ENCODE data around the gene SEC22B. TPM values are rescaled to one million over a fixed set of nuclear protein-coding genes. Genes with fewer than 3 reads are reported as not detected.
"Not testable (repeated sequence)": the region's sequence is repeated elsewhere in the genome, so short reads cannot be mapped to it uniquely, and the experiment has no call there.

The SEC22B gene
- 12.4 TPM for total RNA-seq
- long read RNA-seq, full-length matches to known transcripts = 30 of 35 reads
- long read RNA-seq, partial matches to known transcripts = 1 of 35 reads
- long read RNA-seq, other reads (novel, unspliced or antisense) = 4 of 35 reads

DNA sequence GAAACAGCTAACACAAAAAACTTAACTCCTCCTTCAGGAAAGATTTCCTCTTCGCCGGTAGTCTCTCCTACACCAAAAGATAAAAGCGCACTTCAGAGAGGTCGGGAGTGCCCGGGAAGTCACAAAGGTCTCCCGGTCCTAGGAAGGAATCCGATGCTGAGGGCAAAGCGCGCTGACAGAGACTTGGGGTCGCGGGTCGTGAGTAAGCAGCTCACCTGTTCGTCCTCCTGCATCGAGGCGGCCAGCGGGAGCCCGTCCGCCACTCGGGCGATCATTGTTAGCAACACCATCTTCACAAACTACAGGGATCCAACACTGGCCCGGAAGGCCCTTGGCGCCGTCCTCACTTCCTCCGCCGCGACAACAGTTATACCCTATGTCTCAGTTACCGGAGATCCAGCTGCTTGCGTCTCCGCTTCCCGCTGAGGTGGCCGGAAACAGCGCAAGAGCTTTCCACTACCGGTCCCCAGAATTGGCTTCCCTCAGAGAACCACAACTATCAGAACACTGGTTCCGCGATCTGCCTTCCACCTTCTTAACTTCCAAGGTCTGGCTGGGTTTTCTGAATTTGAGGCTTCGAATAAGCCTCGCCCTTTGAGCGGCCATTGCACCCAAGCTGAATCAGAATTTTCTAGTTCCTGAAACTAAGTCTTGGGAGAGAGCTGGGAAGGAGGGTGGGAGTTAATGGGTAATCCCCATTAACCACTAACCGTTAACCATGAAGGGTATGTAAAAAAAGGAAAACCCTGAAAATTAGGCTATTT is at the start of gene SEC22B:
SEC22B (minus strand) TSS at position 429 of the 764 bp plus-strand sequence; CDS start at position 290, 139 bp downstream.
- intact Hi-C loops (cut with DNase I) = no loop called here
- ATAC-seq (ENCODE audit: poor library complexity) (peak; percentile 93), DNase-seq (peak; percentile 89)

DNA sequence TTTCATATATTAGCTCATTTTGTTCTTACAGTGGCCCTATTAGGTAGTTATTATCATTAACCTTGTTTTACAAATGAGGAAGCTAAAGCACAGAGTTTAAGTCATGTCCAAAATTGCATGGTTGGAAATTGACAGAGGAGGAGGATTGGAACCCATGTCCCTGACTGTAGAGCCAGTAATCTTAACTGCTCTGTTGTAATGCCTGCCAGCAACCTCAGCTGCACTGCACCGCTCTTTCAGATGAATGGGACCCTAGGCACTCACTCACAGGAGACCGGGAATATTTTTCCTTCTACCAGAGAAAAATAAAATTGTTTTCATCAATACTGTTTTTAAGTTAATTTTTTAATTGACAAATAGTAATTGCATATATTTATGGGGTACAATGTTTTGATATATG is 41.6 kb upstream of the SEC22B start:
- ATAC-seq (ENCODE audit: poor library complexity); DNase-seq; intact Hi-C loops (cut with DNase I): not testable (repeated sequence)

DNA sequence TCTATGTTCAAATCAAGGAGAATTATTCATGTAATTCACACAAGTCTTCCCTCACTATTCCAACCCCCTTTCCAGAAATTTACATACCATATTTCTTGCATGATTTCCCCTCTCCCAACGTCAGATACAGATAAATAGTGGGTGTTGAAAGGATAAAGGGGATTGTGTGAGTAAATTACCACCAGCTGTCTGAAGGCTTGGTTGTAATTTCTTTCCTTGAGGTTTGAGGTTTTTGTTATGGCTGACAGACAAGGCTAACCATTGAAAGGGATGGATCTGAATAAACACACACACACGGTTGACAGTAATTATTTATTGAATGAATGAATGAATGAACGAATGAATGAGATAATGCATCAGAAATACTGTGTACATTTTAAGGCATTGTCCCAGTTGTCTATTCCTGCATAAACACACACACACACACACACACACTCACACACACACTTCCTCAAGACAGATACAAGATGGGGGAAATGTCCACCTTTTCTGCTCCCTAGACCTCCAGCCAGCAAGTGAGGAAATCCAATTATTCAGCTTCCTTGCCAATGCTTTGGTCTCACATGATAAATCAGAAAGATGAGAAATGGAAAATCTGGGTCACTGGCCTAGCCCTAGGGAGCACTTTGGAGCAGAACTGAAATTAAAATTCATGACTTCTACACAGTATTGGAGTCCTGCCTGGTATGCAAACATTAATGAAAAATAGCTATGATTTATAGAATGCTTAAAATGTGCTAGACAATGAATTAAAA is 41.0 kb upstream of the SEC22B start:
- peak; percentile 53 for ATAC-seq (ENCODE audit: poor library complexity)
- DNase-seq; intact Hi-C loops (cut with DNase I): not testable (repeated sequence)

DNA sequence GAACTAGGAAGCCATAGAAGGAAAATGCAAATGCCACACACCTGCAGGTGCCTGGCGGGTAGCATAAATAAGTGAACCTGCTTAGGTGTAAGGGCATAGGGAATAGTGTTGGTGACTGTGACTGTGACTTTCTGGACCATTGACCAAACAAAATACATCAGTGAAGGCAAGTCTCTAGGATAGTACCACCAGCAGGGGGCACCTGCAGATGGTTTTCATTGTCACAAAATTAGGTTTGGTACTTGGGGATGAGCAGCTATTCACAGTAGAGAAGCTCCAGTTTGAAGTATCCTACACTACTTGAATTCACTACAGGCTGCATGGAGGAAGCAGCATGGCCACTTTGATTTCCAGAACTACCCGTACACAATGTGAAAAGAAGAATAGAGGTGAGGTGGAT is 37.3 kb upstream of the SEC22B start:
- peak; percentile 83 for ATAC-seq (ENCODE audit: poor library complexity)
- intact Hi-C loops (cut with DNase I); DNase-seq: not testable (repeated sequence)

DNA sequence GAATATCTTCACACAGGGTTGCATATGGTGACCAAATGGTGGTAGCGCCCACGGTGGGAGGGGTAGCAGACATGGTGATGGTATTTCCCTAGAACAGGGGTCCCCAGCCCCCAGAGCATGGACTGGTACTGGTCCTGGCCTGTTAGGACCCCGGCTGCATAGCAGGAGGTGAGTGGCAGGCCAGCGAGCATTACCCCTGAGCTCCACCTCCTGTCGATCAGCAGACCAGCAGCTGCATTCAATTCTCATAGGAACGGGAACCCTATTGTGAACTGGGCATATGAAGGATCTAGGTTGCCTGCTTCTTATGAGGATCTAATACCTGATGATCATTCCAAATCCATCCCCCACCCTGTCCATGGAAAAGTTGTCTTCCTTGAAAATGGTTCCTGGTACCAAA is 34.4 kb upstream of the SEC22B start:
- ATAC-seq (ENCODE audit: poor library complexity); intact Hi-C loops (cut with DNase I); DNase-seq: not testable (repeated sequence)

DNA sequence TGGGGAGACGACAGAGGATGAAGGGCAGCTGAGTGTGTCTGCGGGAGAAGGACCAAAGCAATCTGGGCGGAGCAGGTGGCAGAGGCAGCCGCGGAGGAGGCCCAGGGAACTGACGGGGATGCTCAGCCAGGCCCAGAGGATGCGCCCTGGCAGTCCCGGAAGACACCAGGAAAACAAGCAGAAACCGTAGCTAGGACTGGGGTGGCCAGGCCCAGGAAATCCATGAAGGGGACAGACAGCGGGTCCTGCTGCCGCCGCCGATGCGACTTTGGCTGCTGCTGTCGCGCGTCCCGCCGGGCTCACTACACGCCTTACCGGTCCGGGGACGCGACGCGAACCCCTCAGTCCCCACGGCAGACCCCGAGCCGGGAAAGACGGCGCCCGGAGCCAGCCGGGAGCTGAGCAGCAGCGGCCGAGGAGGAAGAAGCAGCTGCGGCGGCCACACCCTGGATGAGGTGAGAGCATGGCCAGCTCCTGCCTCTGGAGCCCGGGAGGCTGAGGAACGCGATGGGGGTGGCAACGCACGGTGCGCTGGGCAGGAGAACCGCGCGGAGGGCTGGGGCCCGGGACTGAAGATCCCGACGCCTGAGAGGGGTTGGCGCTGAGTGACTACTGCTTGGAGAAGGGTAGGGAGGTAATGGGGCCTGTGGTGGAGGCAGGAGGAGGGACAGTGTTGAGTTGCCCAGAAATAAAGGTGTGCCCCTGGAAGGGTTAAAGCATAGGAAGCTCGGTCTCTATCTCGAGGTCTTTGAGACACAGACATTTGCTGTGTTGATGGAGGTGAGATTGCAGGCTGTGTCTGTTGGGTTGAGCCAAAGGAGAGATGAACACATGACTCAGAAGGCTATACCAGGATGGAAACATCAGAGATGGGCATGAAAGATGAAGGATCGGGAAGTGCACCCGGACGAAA is 20.8 kb upstream of the SEC22B start:
- DNase-seq; intact Hi-C loops (cut with DNase I): not testable (repeated sequence)
- peak; percentile 68 for ATAC-seq (ENCODE audit: poor library complexity)

DNA sequence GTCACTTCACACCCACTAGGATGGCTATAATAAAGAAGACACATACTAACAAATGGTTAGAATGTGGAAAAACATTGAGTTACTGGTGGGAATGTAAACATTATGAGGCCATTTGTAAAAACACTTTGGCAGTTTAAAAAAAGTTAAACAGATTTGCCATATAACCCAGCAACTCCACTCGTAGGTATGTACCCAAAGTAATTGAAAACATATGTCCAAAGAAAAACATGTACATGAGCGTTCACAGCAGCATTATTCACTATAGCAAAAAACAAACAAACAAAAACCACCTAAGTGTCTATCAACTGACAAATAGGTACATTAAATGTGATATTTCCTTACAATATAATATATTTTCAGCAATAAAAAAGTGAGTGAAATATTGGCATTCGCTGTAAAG is 12.3 kb upstream of the SEC22B start:
- DNase-seq; ATAC-seq (ENCODE audit: poor library complexity); intact Hi-C loops (cut with DNase I): not testable (repeated sequence)

DNA sequence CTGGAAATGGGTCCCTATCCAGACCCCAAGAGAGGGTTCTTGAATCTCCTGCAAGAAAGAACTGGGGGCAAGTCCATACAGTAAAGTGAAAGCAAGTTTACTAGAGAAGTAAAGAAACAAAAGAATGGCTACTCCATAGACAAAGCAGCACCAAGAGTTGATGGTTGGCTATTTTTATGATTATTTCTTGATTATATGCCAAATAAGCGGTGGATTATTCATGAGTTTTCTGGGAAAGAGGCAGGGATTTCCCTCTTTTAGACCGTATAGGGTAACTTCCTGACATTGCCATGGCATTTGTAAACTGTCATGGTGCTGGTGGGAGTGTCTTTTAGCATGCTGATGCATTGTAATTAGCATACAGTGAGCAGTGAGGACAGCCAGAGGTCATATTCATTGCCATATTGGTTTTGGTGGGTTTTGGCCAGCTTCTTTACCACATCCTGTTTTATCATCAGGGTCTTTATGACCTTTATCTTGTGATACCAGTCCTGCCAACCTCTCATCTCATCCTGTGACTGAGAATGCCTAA is 5.9 kb upstream of the SEC22B start:
- intact Hi-C loops (cut with DNase I); ATAC-seq (ENCODE audit: poor library complexity); DNase-seq: not testable (repeated sequence)

DNA sequence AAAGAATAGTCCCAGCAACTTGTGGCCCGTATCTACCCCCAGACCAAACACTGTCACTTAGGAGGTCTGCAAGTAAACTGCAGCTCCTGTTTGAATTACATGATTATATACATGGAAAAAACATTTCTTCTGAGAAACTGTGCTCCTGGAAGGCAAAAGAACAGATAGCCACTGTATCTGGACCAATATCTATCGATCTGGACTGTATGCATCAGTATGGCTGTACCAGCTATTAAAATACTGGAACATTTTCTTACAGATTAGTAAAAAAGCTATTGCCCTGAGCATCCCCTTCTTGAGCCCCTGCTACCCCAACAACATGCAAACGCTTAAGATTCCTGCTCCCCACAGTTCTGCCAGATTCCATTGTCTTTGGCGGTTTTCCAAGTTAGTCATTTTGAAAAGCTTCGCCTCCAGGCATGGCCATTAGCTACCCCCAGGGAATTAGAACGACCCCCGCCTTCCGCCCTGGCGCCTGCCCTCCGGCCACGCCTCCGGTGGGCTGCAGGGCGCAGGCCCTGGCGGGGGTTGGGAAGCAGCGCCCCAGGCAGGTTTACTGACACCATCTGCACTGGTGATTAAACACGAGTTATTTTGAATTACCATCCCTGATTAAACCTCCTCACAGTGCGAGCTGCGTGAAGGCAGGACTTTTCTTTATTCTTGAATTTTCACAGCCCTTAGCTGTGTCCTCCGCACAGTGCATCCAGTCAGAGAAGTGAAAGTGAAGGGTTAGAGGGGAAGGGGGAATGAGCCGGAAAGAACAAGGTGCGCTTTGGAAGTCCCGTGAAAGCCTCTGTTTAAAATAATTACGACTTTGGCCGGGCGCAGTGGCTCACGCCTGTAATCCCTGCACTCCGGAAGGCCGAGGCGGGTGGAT is 3.7 kb upstream of the SEC22B start:
- DNase-seq; intact Hi-C loops (cut with DNase I): not testable (repeated sequence)
- peak; percentile 50 for ATAC-seq (ENCODE audit: poor library complexity)

DNA sequence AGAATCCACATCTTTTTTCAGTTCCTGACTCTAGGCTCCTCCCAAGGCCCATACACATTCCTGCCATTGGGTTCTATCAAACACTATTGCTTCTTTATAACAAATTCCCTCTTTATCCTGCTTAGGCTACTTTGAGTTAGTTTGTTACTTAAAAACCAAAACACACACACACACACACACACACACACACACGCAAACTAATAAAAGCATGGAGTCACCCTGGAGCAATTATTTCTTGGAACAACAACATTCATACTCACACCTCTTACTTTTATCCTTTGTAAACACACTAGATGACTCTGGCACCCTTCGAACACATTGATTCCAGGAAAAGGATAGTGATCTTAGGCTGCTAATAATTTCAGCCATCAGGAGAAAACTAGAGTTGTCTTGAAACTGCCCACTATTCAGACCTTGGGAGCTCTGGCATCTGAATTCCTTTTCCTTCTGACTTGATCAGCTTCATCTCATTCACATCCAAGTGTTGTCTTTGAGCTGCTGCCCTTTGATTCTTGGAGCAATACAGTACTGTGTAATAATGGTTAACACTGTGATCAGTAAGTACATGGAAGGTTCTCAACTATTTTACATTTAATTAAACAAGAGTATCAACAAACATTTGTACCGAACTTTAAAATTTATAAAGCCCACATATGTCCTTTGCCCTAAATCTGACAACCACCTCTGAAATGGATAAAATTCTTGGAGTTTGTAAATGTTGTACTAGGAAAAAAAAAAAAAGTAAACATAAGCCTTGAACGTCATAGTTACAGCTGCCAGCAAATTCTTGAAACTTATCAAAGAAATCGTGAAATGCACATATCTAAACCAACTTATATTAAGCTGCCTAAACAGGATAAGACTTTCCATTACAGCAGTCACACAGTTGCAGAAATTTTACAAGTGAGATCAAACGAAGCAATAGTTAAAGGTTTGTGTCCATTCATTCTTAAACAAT is 2.8 kb upstream of the SEC22B start:
- intact Hi-C loops (cut with DNase I) = no loop called here
- no peak for ATAC-seq (ENCODE audit: poor library complexity)

DNA sequence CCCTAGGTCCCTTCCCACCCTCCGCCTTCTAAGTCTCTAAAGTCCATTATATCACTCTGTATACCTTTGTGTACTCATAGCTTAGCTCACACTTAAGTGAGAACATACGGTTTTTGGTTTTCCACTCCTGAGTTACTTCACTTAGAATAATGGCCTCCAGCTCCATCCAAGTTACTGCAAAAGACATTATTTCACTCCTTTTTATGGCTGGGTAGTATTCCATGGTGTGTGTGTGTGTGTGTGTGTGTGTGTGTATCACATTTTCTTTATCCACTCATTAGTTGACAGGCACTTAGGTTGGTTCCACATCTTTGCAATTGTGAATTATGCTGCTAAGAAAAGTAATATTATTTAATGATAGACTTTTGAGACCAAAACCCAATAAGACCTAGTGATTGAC is 1.7 kb upstream of the SEC22B start:
- not testable (repeated sequence) for DNase-seq; ATAC-seq (ENCODE audit: poor library complexity)

More for the DNA sequence above, 2.8 kb upstream of the SEC22B start:
- no peak for DNase-seq

DNA sequence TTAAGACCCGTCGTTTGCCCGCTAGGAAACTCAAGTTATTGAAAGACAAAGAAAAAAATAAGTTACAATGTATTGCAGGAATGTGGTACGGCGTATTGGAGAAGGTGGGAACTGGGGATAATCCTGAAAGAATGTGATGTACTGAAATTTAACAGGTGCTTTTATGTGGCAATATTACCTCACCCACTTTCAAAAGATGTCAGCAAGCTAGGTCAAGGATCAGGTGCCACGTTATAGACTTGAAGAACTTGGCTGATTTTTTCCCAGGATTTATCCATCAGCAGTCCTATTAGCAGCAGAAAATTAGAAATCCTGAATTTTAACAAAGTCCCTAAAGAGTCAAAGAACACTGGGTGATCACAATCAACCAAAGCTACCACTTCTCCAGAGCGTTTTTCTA is 632 bp downstream of the SEC22B start:
- ATAC-seq (ENCODE audit: poor library complexity); DNase-seq; intact Hi-C loops (cut with DNase I): not testable (repeated sequence)

More for the DNA sequence above, 1.7 kb upstream of the SEC22B start:
- intact Hi-C loops (cut with DNase I) = not testable (repeated sequence)

DNA sequence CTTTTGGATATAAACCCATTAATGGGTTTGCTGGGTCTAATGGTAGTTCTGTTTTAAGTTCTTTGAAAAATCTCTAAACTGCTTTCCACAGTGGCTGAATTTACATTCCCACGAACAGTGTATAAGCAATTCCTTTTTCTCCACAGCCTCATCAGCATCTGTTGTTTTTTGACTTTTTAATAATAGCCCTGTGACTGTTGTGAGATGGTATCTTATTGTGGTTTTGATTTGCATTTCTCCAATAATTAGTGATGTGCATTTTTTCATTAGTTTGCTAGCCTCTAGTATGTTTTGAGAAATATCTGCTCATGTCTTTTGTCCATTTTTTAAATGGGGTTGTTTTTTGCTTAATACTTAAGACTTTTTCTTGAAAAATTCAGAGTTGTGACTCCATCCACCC is 11.6 kb downstream of the SEC22B start:
- intact Hi-C loops (cut with DNase I); DNase-seq; ATAC-seq (ENCODE audit: poor library complexity): not testable (repeated sequence)

DNA sequence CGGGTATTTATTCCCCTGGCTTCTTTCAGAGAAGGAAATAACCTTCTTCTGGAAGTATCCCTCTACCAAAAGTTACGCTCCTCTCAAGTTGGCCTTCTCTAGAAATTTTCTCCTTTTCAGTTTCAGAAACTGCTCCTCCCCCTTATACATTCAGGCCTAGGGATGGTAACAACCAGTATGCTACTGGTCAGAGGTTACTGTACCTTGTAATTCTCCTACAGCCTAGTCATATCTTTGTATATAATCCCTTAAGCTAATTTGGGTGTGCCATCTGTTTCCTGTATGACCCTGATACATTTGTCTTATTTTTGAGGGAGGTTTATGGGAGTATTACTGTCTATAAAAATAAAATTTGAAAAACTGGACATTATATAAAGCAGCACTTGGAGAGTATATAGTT is 14.3 kb downstream of the SEC22B start:
- intact Hi-C loops (cut with DNase I); DNase-seq; ATAC-seq (ENCODE audit: poor library complexity): not testable (repeated sequence)

DNA sequence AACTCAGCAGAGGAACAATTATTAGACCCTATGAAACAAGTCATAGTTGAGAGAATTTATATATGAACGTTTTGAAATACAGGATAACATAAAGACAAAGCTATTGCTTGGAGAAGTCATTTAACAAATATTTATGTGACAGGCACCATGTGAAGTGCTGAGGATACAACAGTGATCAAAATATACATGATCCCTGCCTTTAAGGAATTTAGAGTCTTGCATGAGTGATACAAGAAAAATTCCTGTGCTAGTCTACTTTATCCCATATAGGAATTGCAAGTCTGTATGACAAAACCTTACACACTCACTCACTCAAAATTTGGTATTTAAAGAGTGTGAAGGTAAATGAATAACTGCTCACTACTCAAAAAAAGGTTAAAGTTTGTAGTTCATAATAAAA is 17.8 kb downstream of the SEC22B start:
- ATAC-seq (ENCODE audit: poor library complexity); DNase-seq; intact Hi-C loops (cut with DNase I): not testable (repeated sequence)

DNA sequence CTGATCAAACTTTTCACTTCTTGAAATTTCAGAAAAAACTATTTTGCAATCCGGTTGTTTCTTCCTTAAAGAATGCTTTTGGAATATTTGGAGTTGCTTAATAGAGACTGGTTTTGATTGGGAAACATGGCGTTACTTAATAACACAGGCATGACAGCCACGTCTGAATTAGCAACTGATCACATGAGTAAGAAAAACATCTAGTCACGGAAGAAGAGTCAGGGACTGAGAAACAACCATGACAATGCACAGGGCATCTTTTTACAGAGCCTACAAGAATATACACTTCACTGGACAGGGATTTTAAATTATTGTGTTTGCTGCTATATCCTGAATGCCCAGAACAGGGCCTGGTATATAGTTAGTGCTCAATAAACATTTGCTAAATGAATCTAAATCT is 18.2 kb downstream of the SEC22B start:
- intact Hi-C loops (cut with DNase I); DNase-seq: not testable (repeated sequence)
- peak; percentile 90 for ATAC-seq (ENCODE audit: poor library complexity)
